DND-41 (cell line): ENCODE results near the gene PER2.

Source experiments
- ATAC-seq: fragments of 200-7000 bp; cut with Tn5 transposase; 3 replicates; pipeline ENCODE4 v1.9.1; 2021; ENCODE audit warnings: low read depth; ENCODE audit not compliant: insufficient read depth
- DNase-seq: peaks from one replicate; pipeline ENCODE4 v3.0.0-alpha.2; 2020
- H2AFZ ChIP-seq: 2 replicates; pipeline ENCODE4 v1.6.0; 2012; ENCODE audit warnings: low read depth, low read length
- H3K27ac ChIP-seq: 2 replicates; pipeline ENCODE4 v1.5.1; 2012; ENCODE audit warnings: low read length, inconsistent platforms
- H3K27me3 ChIP-seq: fragments of 200-600 bp; sonication (generic); 2 replicates; pipeline ENCODE4 v1.6.0; 2012; ENCODE audit warnings: low read length, mild to moderate bottlenecking, inconsistent platforms; ENCODE audit not compliant: insufficient read depth, poor library complexity
- H3K36me3 ChIP-seq: 2 replicates; pipeline ENCODE4 v1.5.1; 2012; ENCODE audit warnings: low read length, inconsistent platforms; ENCODE audit not compliant: insufficient read depth
- H3K4me1 ChIP-seq: 2 replicates; pipeline ENCODE4 v1.5.1; 2012; ENCODE audit warnings: mild to moderate bottlenecking, low read length; ENCODE audit not compliant: insufficient read depth
- H3K4me2 ChIP-seq: 2 replicates; pipeline ENCODE4 v1.6.0; 2012; ENCODE audit warnings: mild to moderate bottlenecking, moderate library complexity, low read length, inconsistent platforms; ENCODE audit not compliant: insufficient read depth
- H3K4me3 ChIP-seq, 2 experiments: fragments of 200-600 bp in 1 of 2; shearing (Covaris generic) in 1 of 2; 2 replicates each; pipeline ENCODE4 v1.5.1; 2012 to 2016; ENCODE audit warnings: inconsistent platforms in 2 of 2, low read length in 2 of 2, mild to moderate bottlenecking in 2 of 2, low read depth in 1 of 2, moderate library complexity in 1 of 2
- H3K79me2 ChIP-seq: 2 replicates; pipeline ENCODE4 v1.6.0; 2012; ENCODE audit warnings: low read length, inconsistent platforms; ENCODE audit not compliant: insufficient read depth
- H3K9ac ChIP-seq: 2 replicates; pipeline ENCODE4 v1.6.0; 2012; ENCODE audit warnings: low read depth, mild to moderate bottlenecking, inconsistent platforms, low read length, moderate library complexity
- H3K9me3 ChIP-seq: 2 replicates; pipeline ENCODE4 v1.5.1; 2012; ENCODE audit warnings: low read length, moderate library complexity, mild to moderate bottlenecking, inconsistent platforms; ENCODE audit not compliant: insufficient read depth, severe bottlenecking
- H4K20me1 ChIP-seq: 2 replicates; pipeline ENCODE4 v1.6.0; 2012; ENCODE audit warnings: low read length; ENCODE audit not compliant: insufficient read depth
- CTCF ChIP-seq: IDR thresholded peaks from 2 replicates; pipeline ENCODE4 v1.5.1; 2012; ENCODE audit warnings: borderline replicate concordance, low read length, moderate library complexity, mild to moderate bottlenecking; ENCODE audit not compliant: poor library complexity, severe bottlenecking; ENCODE audit errors: extremely low read depth
- EZH2 ChIP-seq: IDR thresholded peaks from 3 replicates; pipeline ENCODE4 v1.6.1; 2012; ENCODE audit warnings: borderline replicate concordance, low read depth, mild to moderate bottlenecking, moderate library complexity, low read length, inconsistent platforms; ENCODE audit not compliant: severe bottlenecking

Gene PER2

GRCh38 chr2:238203094-238203972, 85.1 kb downstream of the PER2 start, which contains the start of gene ILKAP:
TSS of gene ILKAP (minus strand) at chr2:238203695. CDS start at chr2:238203553, 142 bp downstream.
- peak within 1 kb of the TSS; percentile 90 for H3K9ac ChIP-seq
- H3K9me3 ChIP-seq, result no peaks in the 10 kb centered on the region
- peaks cover 55% of the 10 kb centered on the region for H3K79me2 ChIP-seq
- peaks cover 7% of the 10 kb centered on the region; the same call in 1 of the 2 replicates for H3K36me3 ChIP-seq
- H3K4me1 ChIP-seq, result peaks cover 39% of the 10 kb centered on the region
- H3K27ac ChIP-seq, result peak within 1 kb of the TSS; percentile 95
- peak within 1 kb of the TSS; percentile 94 for H3K4me2 ChIP-seq
- ATAC-seq (peak; percentile 95), DNase-seq (peak; percentile 87)
- peak within 1 kb of the TSS; percentile 65 to 86 for H3K4me3 ChIP-seq
- H2AFZ ChIP-seq, result peak within 1 kb of the TSS; percentile 97
- H3K27me3 ChIP-seq, result peaks cover 19% of the 10 kb centered on the region
- no peak for TF ChIP-seq CTCF
- TF ChIP-seq EZH2, result no peak
- H4K20me1 ChIP-seq, result peaks cover 42% of the 10 kb centered on the region

GRCh38 chr2:238202326-238203093, 85.9 kb downstream of the PER2 start:
- ATAC-seq (peak; percentile 66), DNase-seq (peak; percentile 70)
- TF ChIP-seq EZH2, result no peak
- no peak for TF ChIP-seq CTCF
- Histone ChIP-seq H3K4me1 (peaks cover 39% of the 10 kb centered on the region), H3K4me2 (peak overlapping the region; percentile 93), H3K36me3 (peaks cover 9% of the 10 kb centered on the region), H2AFZ (peak overlapping the region; percentile 67; the same call in 1 of the 2 replicates), H3K4me3 (peak overlapping the region; percentile 65 to 86; a peak in 3 of 4 replicates), H3K27me3 (peaks cover 11% of the 10 kb centered on the region), H3K27ac (peak overlapping the region; percentile 75), H3K9me3 (no peaks in the 10 kb centered on the region), H4K20me1 (peaks cover 50% of the 10 kb centered on the region), H3K9ac (peak overlapping the region; percentile 90), H3K79me2 (peaks cover 63% of the 10 kb centered on the region)
